B cell (primary cell): ENCODE data around the gene CR1.

Experiments used
- CTCF ChIP-seq: fragments of 200-600 bp; IDR thresholded peaks from one replicate; pipeline ENCODE4 v1.8.0; 2022; ENCODE audit warnings: antibody characterized with exemption, mild to moderate bottlenecking
- EZH2 ChIP-seq: IDR thresholded peaks from 2 replicates; pipeline ENCODE4 v1.6.1; 2012; ENCODE audit warnings: borderline replicate concordance, low read depth, mild to moderate bottlenecking, moderate library complexity, low read length; ENCODE audit not compliant: insufficient read depth, poor library complexity, severe bottlenecking

GRCh38 chr1:207565546-207566468 is 69.8 kb downstream of the CR1 start:
- TF ChIP-seq EZH2 (no peak), CTCF (no peak)
